ENCODE measurements around the gene C7.

- TF ChIP-seq CTCF (IDR thresholded peaks at IDR 0.05), result no peak
- no peak for TF ChIP-seq POLR2A (IDR thresholded peaks at IDR 0.05)
- TF ChIP-seq POLR2AphosphoS5 (IDR thresholded peaks at IDR 0.05), result no peak
Measured at GRCh38 chr5:40991981-40992559, 82.8 kb downstream of the C7 start.

Data from transverse colon (tissue), 4 donors.